Measurements from ENCODE around the gene TMEM45B.

Gene TMEM45B

DNA sequence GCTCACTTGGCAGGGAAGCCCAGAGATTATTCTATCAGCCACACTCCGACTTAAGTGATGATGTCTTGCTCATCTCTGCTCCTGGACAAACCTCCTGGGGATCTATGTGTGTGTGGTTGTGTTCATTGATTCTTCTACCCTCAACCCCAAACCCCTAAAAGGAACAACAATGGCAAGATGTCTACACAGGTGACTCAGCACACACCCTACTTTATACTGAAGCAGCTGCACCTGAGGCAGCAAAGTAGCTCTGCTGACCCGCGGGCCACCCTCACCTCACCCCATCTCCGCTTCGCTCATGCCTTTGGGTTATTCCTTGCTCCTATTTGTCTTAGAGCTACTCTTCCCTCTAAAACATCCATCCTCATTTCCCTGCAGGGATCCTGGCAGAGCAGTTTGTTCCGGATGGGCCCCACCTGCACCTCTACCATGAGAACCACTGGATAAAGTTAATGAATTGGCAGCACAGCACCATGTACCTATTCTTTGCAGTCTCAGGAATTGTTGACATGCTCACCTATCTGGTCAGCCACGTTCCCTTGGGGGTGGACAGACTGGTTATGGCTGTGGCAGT, 38.7 kb downstream of the TMEM45B start:
- DNase-seq (ENCODE audit: extremely low spot score): no peak
- POLR2A ChIA-PET: no interaction called here
- TF ChIP-seq NFRKB (IDR thresholded peaks at IDR 0.05) (no peak), ARNT (IDR thresholded peaks at IDR 0.05) (no peak), BHLHE40 (IDR thresholded peaks at IDR 0.05; ENCODE audit: borderline replicate concordance) (no peak), SP1 (IDR thresholded peaks at IDR 0.05) (no peak), LEF1 (IDR thresholded peaks at IDR 0.05; ENCODE audit: borderline replicate concordance) (no peak), L3MBTL2 (conservative IDR thresholded peaks at IDR 0.05) (no peak), SUZ12 (IDR thresholded peaks at IDR 0.05) (no peak), ZNF384 (IDR thresholded peaks at IDR 0.05) (no peak), ELF4 (IDR thresholded peaks at IDR 0.05) (no peak), TARDBP (IDR thresholded peaks at IDR 0.05) (no peak), FOXM1 (IDR thresholded peaks at IDR 0.05; ENCODE audit: borderline replicate concordance) (no peak), CTBP1 (IDR thresholded peaks at IDR 0.05; ENCODE audit: borderline replicate concordance) (no peak)
- TF ChIP-seq, protein P1, sequence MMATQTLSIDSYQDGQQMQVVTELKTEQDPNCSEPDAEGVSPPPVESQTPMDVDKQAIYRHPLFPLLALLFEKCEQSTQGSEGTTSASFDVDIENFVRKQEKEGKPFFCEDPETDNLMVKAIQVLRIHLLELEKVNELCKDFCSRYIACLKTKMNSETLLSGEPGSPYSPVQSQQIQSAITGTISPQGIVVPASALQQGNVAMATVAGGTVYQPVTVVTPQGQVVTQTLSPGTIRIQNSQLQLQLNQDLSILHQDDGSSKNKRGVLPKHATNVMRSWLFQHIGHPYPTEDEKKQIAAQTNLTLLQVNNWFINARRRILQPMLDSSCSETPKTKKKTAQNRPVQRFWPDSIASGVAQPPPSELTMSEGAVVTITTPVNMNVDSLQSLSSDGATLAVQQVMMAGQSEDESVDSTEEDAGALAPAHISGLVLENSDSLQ (IDR thresholded peaks at IDR 0.05): no peak
- CTCF ChIA-PET: no interaction called here

GRCh38 chr11:129855086-129855485, 39.4 kb downstream of the TMEM45B start:
- CTCF ChIA-PET: no interaction called here

GRCh38 chr11:129856036-129856435, 40.4 kb downstream of the TMEM45B start:
- DNase-seq (ENCODE audit: extremely low spot score): no peak
- ChIA-PET POLR2A (no interaction called here), CTCF (no interaction called here)
- TF ChIP-seq SP1 (IDR thresholded peaks at IDR 0.05) (no peak), CTBP1 (IDR thresholded peaks at IDR 0.05; ENCODE audit: borderline replicate concordance) (no peak), TARDBP (IDR thresholded peaks at IDR 0.05) (no peak), ZNF384 (IDR thresholded peaks at IDR 0.05) (no peak), NFRKB (IDR thresholded peaks at IDR 0.05) (no peak), FOXM1 (IDR thresholded peaks at IDR 0.05; ENCODE audit: borderline replicate concordance) (no peak), LEF1 (IDR thresholded peaks at IDR 0.05; ENCODE audit: borderline replicate concordance) (no peak), FOXA1 (IDR thresholded peaks at IDR 0.05) (no peak), BHLHE40 (IDR thresholded peaks at IDR 0.05; ENCODE audit: borderline replicate concordance) (no peak), HDGF (IDR thresholded peaks at IDR 0.05; ENCODE audit: borderline replicate concordance) (no peak), L3MBTL2 (conservative IDR thresholded peaks at IDR 0.05) (no peak), ARNT (IDR thresholded peaks at IDR 0.05) (no peak), SUZ12 (IDR thresholded peaks at IDR 0.05) (no peak), ELF4 (IDR thresholded peaks at IDR 0.05) (no peak), FOXK2 (IDR thresholded peaks at IDR 0.05) (no peak)
- TF ChIP-seq, protein P1 (IDR thresholded peaks at IDR 0.05): no peak

More at GRCh38 chr11:129855086-129855485, 39.4 kb downstream of the TMEM45B start:
- TF ChIP-seq SUZ12 (IDR thresholded peaks at IDR 0.05): no peak
- TF ChIP-seq, protein P1 (IDR thresholded peaks at IDR 0.05): no peak
- TF ChIP-seq ARNT (IDR thresholded peaks at IDR 0.05): no peak
- no peak for TF ChIP-seq FOXM1 (IDR thresholded peaks at IDR 0.05; ENCODE audit: borderline replicate concordance)
- no peak for TF ChIP-seq L3MBTL2 (conservative IDR thresholded peaks at IDR 0.05)
- no peak for TF ChIP-seq TARDBP (IDR thresholded peaks at IDR 0.05)
- no peak for TF ChIP-seq NFRKB (IDR thresholded peaks at IDR 0.05)
- no peak for TF ChIP-seq BHLHE40 (IDR thresholded peaks at IDR 0.05; ENCODE audit: borderline replicate concordance)
- no peak for TF ChIP-seq LEF1 (IDR thresholded peaks at IDR 0.05; ENCODE audit: borderline replicate concordance)
- TF ChIP-seq HDGF (IDR thresholded peaks at IDR 0.05; ENCODE audit: borderline replicate concordance): no peak
- TF ChIP-seq CTBP1 (IDR thresholded peaks at IDR 0.05; ENCODE audit: borderline replicate concordance): no peak
- TF ChIP-seq ZNF384 (IDR thresholded peaks at IDR 0.05): no peak
- TF ChIP-seq FOXA1 (IDR thresholded peaks at IDR 0.05): no peak
- DNase-seq (ENCODE audit: extremely low spot score): no peak
- POLR2A ChIA-PET: no interaction called here

GRCh38 chr11:129861702-129862522, 46.3 kb downstream of the TMEM45B start:
- CTCF ChIA-PET: interaction anchor here (0.6 kb wide), 3 partner anchors 9 to 800 kb away, joined by 3 read pairs; no protein-coding TSS in a partner anchor
- POLR2A ChIA-PET: no interaction called here
- TF ChIP-seq SUZ12 (IDR thresholded peaks at IDR 0.05) (no peak), LEF1 (IDR thresholded peaks at IDR 0.05; ENCODE audit: borderline replicate concordance) (no peak), CTBP1 (IDR thresholded peaks at IDR 0.05; ENCODE audit: borderline replicate concordance) (no peak), ARNT (IDR thresholded peaks at IDR 0.05) (no peak)
- peak; percentile 25 for DNase-seq (ENCODE audit: extremely low spot score)

DNA sequence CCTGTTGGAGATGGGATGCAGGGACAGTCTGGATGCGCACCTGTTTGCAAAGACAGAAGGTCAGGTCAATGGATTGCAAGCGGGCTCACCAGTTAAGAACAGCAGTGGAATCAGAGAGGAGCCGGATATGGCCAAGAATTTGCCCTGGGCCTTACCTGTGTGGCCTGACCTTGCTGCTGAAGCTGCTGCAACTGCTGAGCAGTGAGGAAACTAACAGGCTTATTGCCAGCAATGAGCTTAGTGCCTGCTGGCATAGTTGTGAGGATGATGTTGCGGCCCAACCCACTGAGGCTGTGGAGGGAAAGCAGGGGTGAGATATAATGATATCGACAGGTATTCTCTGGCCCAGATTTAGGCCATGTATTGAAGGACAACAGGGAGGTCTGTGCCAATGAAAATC, 49.2 kb downstream of the TMEM45B start:
- TF ChIP-seq CTBP1 (IDR thresholded peaks at IDR 0.05; ENCODE audit: borderline replicate concordance) (no peak), FOXA1 (IDR thresholded peaks at IDR 0.05) (no peak), BHLHE40 (IDR thresholded peaks at IDR 0.05; ENCODE audit: borderline replicate concordance) (no peak), FOXK2 (IDR thresholded peaks at IDR 0.05) (no peak), SUZ12 (IDR thresholded peaks at IDR 0.05) (no peak), SP1 (IDR thresholded peaks at IDR 0.05) (no peak), HDGF (IDR thresholded peaks at IDR 0.05; ENCODE audit: borderline replicate concordance) (no peak), L3MBTL2 (conservative IDR thresholded peaks at IDR 0.05) (no peak)
- TF ChIP-seq, protein P1 (IDR thresholded peaks at IDR 0.05): no peak
- CTCF ChIA-PET: no interaction called here
- POLR2A ChIA-PET: no interaction called here
- no peak for DNase-seq (ENCODE audit: extremely low spot score)
